SK-N-SH treated with all-trans-retinoic acid at 6 μM for 48 hours (cell line): ENCODE measurements around the gene C14orf180.

Source experiments
- ARNTL ChIP-seq: fragments of 450-650 bp; formaldehyde crosslinking; IDR thresholded peaks from 2 replicates; pipeline ENCODE4 v1.5.0; 2020; ENCODE audit warnings: low read depth, mild to moderate bottlenecking, moderate library complexity, borderline replicate concordance
- BACH2 ChIP-seq: fragments of 250-450 bp; sonication (Bioruptor Pico); IDR thresholded peaks from 2 replicates; pipeline ENCODE4 v1.9.0; 2021; ENCODE audit warnings: mild to moderate bottlenecking, borderline replicate concordance
- CREB5 ChIP-seq: fragments of 250-450 bp; sonication (Bioruptor Pico); IDR thresholded peaks from 2 replicates; pipeline ENCODE4 v1.5.1; 2020; ENCODE audit warnings: low read depth, mild to moderate bottlenecking, moderate library complexity
- CSDC2 ChIP-seq: fragments of 250-450 bp; sonication (Bioruptor Pico); IDR thresholded peaks from 2 replicates; pipeline ENCODE4 v1.5.0; 2020; ENCODE audit warnings: mild to moderate bottlenecking, moderate library complexity
- PATZ1 ChIP-seq: fragments of 250-450 bp; sonication (Bioruptor Pico); IDR thresholded peaks from 2 replicates; pipeline ENCODE4 v1.8.0; 2020; ENCODE audit warnings: mild to moderate bottlenecking, moderate library complexity, borderline replicate concordance
- SNAI2 ChIP-seq: fragments of 250-450 bp; sonication (Bioruptor Pico); IDR thresholded peaks from 2 replicates; pipeline ENCODE4 v1.5.0; 2020; ENCODE audit warnings: mild to moderate bottlenecking, moderate library complexity
- TCF4 ChIP-seq: fragments of 250-450 bp; sonication (Bioruptor Pico); IDR thresholded peaks from 2 replicates; pipeline ENCODE4 v1.8.0; 2021; ENCODE audit warnings: mild to moderate bottlenecking, moderate library complexity, borderline replicate concordance
- TSHZ2 ChIP-seq: fragments of 250-450 bp; sonication (Bioruptor Pico); IDR thresholded peaks from 2 replicates; pipeline ENCODE4 v1.5.0; 2020; ENCODE audit warnings: mild to moderate bottlenecking, moderate library complexity
- ZC3H10 ChIP-seq: fragments of 250-450 bp; sonication (Bioruptor Pico); IDR thresholded peaks from 2 replicates; pipeline ENCODE4 v1.5.1; 2021; ENCODE audit warnings: mild to moderate bottlenecking, moderate library complexity
- ZNF70 ChIP-seq: fragments of 450-650 bp; formaldehyde crosslinking; IDR thresholded peaks from 2 replicates; pipeline ENCODE4 v1.5.0; 2020; ENCODE audit warnings: mild to moderate bottlenecking, moderate library complexity

GRCh38 chr14:104559804-104560585 lies 19.6 kb upstream of the C14orf180 start:
- TF ChIP-seq TSHZ2 (CRISPR knock-in tag) (no peak), CREB5 (CRISPR knock-in tag) (no peak), TCF4 (CRISPR knock-in tag) (no peak), CSDC2 (no peak), ZC3H10 (no peak), PATZ1 (no peak), ZNF70 (no peak), SNAI2 (CRISPR knock-in tag) (no peak), BACH2 (CRISPR knock-in tag) (no peak), ARNTL (CRISPR knock-in tag) (no peak)
